NCI-H510A treated with DMSO at 0.1 percent for 48 hours (cell line): ENCODE data around the gene LDB1.

Experiments used
- DNase-seq: peaks from one replicate; lab custom pipeline; 2025; lab: John Stamatoyannopoulos, UW

The LDB1 gene

DNA sequence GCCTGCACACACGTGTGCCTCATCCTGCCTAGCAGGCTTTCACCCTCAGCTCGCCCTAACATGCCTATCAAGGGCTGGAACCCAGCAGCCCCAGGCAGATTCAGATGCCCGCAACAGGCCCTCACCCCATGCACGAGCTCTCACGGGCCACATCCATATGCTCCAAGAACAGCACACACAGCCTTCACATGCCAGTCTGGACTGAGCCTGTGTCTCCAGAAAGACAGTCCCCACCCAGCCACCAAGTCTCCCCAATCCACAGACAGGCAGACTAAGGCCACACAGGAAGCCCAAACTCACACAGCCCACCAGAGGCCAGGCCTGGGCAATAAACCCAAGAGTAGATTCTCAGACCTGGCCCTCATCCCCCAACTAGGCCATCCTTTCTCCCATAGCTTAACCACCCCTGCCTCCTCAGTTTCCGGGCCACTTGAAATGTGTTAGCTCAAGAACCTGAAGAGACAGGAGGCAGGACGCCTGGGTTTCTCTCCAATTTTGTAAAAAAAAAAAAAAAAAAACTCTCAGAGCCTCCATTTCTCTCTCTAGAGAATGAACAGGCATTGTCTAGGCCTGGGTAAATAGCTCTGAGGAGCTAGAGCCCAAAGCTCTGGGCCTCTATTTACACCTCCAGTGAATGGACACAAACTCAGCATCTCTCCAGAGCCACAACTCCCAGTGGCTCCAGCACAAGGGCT is 6.8 kb downstream of the LDB1 start:
- DNase-seq: no peak

DNA sequence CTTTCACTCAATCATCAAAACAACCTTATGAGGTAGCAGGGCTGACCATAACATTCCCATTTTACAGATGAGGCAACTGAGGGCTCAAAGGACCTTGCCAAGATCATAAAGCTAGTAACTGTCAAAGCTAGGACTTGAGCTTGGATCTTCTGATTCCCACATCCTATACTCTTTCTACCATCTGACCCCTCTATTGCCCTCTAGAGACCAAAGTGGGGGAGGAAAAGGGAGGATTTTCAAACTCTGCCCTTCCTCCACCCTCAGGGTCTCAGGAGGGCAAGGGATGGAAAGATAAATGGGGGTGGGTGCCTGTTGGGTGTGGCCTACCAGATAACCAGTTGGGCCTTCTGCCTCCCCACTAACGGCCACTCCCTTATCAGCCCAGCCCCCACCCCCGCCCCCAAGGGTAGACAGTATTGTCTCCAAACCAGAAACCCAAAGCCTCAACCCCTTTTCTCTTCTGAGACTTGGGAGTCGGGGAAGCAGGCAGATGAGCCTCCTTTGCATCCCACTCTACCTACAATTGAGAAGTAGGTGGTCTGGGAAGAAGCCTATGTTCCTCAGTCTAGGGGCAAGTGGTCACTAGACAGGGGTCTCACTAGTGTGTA is 7.9 kb downstream of the LDB1 start:
- no peak for DNase-seq

DNA sequence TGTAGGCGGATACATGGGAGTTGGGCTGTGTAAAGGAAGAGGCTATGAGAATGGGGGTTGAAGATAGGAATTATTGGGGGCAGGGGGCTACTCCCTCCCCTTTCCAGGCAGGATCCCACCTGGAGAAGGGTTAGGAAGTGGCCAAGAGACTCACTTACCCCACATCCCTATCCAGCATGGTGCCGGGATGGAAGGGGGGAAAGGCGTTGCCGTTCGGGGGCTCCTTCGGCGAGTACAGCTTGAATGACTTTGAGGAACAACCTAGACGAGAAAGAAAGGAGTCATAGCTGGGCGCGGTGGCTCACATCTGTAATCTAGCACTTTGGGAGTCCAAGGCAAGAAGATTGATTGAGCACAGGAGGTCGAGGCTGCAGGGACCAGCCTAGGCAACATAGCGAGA is 8.9 kb downstream of the LDB1 start:
- DNase-seq: no peak

DNA sequence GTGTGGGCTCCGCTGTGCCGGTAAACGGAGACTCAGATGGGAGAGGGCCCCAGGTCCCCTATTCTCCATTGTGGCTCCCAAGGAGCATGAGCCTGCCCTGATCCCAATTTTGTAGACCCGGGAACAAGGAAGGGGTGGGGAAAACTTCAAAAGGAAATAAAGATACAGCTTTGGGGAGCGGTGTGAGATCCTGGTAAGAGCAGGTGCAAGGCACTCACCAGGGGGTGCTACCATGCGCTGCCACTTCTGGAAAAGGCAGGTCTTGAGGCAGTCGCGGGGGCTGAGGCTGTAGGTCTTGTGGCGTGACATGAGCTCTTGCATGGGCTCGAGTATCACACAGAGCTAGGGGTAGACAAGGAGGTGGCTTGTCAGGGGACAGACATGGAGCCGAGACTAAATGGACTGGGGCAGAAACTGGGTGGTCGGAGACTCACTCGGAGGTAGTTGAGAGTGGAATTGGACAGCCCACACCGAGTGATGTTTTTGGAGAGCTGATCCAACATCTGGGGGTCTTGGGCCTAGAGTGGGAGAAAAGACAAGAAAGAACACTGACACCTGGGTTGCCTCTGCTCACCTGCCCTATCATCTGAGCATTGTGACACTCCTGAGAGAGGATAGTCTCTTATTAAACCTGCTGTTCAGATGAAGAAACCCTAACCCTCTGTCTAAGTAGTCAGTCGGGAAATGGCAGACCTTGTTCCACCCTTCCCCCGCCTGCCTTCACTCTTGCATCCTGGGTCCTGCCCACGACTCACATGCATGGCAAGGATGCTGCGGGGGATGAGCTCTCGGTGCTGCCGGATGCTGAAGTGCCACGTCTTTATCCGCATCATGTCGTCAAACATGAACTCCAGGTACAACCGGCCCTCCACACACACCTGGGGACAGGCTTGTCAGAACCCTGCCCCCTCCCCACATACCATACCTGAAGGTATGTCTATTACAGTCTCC is 10.7 kb downstream of the LDB1 start:
- DNase-seq: no peak

GRCh38 chr10:102106998-102107397 is 13.2 kb downstream of the LDB1 start:
- no peak for DNase-seq

DNA sequence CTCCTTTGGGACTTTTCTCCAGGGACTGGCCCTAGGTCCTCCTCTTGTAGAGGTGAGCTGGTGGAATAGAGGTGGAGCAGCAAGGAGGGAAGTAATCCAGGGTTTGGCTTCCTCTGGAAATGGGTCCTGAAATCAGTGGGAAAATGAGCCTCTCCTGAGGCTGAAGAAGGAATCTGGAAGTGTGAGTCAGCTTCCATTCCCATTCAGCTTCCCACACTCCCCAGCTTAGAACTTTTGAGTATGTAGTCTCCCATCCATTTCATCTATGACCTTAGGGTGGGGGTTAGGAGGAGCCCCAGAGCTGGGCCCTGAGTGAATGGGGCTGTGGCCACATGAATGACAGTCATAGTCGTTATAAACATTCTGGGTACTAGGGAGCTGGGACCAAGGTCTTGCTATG is 17.7 kb downstream of the LDB1 start:
- DNase-seq: no peak

- no peak for DNase-seq
These were observed 19.0 kb downstream of the LDB1 start for GRCh38 chr10:102101152-102101551.

- no peak for DNase-seq
These were observed 23.7 kb downstream of the LDB1 start for GRCh38 chr10:102096449-102096848.

GRCh38 chr10:102090772-102091171 is 29.4 kb downstream of the LDB1 start:
- no peak for DNase-seq

DNA sequence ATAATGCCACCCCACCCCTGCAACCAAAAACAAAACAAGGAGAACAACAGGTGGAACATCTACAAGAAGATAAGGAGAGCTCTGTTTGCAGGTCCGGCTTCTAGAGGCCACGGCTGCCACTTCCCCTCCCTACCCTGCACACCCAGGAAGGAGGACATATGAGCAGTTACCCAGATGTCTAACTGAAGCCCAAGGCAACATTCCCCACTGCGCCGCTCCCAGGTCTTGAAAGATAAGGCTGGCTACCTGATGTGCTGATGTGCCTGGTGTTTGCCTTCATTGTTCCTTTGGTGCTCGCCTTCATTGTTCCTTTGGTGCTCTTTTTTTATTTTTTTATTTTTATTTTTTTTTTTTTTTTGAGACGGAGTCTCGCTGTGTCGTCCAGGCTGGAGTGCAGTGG is 34.0 kb downstream of the LDB1 start:
- DNase-seq: no peak

DNA sequence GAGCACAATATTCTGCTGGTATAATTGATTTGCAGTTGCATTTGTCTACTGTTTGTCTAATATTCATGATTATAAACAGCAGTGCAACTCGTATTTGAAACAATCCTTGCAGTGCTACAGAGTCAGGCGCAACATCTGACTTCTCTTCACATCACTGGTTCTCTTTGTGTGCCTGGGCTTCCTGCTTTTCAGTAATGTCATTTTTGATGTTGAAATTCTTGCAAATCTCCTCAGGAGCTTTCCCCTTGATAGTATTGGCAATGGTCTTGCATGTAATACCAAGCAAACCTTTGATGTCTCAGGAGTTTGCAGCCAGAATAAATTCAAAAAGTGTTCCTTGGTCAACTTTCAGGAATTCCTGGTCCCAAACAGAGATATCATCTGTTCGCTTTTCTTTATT is 34.8 kb downstream of the LDB1 start:
- no peak for DNase-seq

DNA sequence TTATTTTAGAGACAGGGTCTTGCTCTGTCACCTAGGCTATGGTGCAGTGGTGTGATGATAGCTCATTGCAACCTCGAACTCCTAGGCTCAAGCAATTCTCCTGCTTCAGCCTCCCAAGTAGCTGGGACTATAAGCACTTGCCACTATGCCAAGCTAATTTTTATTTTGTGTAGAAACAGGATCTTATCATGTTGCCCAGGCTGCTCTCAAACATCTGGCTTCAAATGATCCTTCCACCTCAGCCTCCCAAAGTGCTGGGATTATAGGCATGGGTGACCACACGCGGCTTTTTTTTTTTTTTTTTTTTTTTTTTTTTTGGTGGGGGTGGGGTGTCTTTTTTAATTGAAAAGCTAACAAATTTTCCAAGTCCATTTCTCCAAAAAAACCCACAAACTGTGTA is 36.6 kb downstream of the LDB1 start:
- DNase-seq: no peak

DNA sequence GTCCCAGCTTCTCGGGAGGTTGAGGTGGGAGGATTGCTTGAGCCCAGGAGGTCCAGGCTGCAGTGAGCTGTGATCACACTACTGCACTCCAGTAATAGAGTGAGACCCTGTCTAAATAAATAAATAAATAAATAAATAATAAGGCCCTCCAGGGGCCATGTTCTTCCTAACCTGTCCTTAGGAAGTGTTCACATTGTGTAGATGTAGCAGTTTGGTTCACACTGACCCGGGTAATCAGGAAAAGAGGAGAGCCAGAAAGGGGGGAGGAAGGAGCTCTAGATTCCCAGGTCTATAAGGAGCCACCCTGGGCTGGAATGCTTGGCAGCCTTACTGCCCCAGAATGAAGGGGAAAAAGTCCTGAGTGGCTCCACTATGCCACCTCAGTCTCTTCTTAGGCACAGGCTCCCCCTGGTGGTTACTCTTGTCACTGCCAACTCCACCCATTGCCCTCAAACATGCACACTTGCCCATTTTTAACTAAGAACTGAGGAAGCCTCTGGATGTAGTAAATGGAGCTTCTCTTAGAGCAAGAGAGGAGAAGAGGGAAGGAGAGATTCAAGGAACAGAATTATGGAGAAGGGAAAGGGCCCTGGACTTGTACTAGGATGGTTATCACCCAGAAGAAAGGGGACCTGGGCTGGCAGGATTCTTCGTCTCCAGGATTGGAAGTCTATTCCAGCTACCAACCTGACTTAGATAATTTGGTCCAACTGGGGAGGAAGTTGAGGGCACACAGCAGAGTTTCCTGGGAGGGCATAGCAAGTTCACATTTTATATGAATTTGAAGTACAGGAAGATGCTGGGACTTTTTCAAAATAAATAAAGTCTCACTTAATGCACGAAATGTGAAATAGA is 47.3 kb downstream of the LDB1 start:
- DNase-seq: peak; percentile 85

DNA sequence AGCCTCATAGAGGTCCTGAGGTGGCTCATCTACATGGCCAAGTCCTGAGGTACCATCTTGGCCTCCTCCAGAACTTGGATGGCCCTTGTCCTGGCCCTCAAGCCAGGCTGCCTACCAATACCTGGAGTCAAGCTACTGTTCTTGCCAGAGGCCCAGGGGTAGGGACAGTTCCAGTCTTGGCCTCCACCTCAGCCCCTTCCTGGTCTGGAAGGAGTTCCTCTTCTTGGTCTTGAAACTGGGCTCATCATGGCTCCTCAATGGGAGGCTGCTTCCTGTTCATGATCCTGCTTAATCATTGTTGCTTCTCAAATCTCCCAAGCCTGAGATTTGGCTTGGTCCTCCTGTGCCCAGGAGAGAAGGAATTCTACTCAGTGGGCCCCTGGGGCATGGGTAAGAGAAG is 51.1 kb downstream of the LDB1 start:
- no peak for DNase-seq

GRCh38 chr10:102068216-102068615 is 52.0 kb downstream of the LDB1 start:
- peak; percentile 66 for DNase-seq

DNA sequence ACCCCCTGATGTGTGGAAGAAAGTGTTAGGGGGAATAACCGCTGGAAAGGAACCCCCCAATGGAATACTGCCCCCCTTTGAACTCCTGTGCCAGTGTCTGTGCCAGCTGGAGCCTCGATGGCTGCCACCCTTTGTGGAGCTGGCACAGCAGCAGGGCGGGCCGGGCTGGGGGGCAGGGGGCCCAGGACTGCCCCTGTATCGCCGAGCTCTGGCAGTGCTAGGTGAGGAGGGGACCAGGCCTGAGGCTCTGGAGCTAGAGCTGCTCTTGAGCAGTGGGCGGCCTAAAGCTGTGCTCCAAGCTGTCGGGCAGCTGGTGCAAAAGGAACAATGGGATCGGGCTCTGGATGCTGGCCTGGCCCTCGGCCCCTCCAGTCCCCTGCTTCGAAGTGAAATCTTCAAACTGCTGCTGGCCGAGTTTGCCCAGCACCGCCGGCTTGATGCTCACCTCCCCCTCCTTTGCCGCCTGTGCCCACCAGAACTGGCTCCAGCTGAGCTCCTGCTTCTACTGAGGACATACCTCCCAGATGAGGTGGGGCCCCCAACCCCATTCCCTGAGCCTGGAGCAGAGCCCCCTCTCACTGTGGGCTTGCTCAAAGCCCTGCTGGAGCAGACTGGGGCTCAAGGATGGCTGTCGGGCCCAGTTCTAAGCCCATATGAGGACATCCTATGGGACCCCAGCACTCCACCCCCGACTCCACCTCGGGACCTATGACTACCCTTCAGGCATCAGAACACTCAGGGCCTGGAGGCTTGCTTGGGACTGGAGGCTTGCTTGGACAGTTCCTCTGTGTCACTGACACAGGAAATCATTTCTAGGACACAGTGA is 52.9 kb downstream of the LDB1 start:
- DNase-seq: no peak

GRCh38 chr10:102066399-102067088 is 53.6 kb downstream of the LDB1 start:
- DNase-seq: peak; percentile 17

- DNase-seq: no peak
These were observed 54.4 kb downstream of the LDB1 start for GRCh38 chr10:102065561-102066398.

GRCh38 chr10:102064868-102065560 is 55.2 kb downstream of the LDB1 start, which contains the start of gene HPS6:
Gene HPS6 (plus strand): TSS chr10:102065349. CDS start chr10:102065475, 126 bp downstream.
- DNase-seq: peak; percentile 68
